NCI-H748 (cell line): ENCODE data around the gene NAA80.

ENCODE experiments used
- DNase-seq: peaks from one replicate; lab custom pipeline; 2025; ENCODE audit not compliant: unreplicated experiment; lab: John Stamatoyannopoulos, UW

The NAA80 gene

DNA sequence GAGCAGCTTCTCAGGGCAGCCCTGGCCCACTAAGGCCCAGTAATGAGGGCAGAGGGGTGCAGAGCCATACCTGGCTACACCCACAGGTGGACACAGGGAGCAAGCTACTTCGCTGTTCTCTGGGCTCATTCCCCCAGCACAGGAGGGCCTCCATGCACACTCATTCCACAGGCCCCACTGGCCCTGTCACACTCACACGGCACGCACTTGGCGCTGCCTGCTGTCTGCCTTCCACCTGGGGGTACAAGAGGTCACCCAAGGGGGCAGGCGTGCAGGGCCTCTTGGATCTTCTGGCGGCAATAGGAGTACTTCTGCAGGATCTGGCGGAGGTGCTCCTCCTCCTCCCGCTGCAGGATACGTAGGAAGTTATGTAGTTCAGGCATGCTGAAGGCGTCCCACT lies 31.1 kb upstream of the NAA80 start:
- DNase-seq: no peak

GRCh38 chr3:50327943-50328691 lies 28.9 kb upstream of the NAA80 start, which contains the start of gene TUSC2:
TSS of gene TUSC2 (minus strand) at chr3:50328223. CDS start at chr3:50328099, 124 bp downstream.
- peak; percentile 96 for DNase-seq

DNA sequence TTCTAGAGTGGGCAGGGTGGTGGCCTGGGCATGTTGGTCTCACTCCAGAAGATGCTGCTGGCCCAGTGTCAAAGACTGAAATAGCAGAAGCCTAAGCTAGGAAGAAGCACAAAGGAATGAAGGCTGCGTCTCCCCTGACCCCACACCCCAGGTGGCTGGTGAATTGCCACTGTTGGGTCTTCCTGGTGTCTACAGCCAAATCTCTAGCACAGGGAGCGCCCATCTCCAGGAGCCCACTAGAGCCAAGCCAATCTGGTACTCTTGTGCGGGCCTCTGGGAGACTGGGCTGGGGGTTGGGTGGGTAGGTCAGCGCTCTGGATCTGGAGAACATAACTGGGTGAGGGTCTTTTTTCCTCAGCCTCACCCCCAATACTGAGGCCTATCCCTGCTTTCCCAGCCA lies 27.9 kb upstream of the NAA80 start:
- no peak for DNase-seq

DNA sequence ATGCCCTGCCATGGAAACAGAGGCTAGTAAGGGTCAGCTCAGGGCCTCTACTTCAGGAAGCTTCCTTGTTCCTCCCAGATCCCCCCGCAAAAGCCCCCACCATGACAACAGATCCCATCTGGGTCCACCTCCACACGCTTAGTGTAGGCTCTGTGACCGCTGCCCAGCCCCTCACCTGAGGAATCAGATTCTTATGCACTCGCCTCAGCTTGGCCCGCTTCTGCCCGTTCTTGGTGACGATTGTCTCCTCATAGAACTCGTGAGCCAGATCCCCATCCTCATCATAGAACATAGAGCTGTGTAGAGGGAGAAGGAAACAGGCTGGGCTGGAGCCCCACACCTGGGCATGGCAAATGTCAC lies 27.0 kb upstream of the NAA80 start:
- DNase-seq: no peak

DNA sequence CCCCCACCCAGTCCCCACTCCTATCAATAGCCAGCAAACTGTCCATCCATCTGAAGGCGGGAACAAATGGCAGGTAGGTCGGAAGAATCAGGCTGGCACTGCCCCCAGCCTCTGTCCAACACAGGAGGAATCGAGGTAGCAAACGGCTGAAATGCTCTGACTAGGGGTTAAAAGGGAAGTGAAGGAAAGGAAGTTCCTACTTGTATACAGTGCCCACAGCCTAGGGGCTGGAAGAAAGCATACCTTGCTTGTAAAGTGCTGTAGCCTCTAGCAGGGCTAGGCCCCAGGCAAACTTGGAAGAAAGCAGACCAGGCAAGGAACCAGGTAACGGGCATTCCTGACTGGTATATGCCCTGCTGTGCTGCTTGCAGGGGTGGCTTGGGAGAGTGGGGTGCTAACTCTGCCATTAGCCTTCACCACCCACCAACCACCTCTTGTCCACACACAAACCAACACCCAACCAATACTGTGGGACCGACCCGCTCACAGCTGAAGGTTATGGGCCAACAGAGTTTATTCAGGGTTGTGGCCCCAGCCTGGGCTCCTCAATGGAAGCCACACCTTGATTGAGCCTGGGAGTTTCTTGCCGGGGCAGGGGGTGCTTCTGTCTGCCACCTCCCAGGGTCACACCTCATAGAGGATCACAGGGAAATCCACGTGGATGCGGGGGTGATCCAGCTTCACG lies 26.4 kb upstream of the NAA80 start:
- no peak for DNase-seq

- DNase-seq: no peak
These were observed 25.9 kb upstream of the NAA80 start for GRCh38 chr3:50325113-50325480.

GRCh38 chr3:50324351-50325112 lies 25.3 kb upstream of the NAA80 start:
- peak; percentile 67 for DNase-seq

- no peak for DNase-seq
These were observed 24.5 kb upstream of the NAA80 start for GRCh38 chr3:50323614-50324199.

GRCh38 chr3:50323092-50323600 lies 23.9 kb upstream of the NAA80 start:
- DNase-seq: no peak

DNA sequence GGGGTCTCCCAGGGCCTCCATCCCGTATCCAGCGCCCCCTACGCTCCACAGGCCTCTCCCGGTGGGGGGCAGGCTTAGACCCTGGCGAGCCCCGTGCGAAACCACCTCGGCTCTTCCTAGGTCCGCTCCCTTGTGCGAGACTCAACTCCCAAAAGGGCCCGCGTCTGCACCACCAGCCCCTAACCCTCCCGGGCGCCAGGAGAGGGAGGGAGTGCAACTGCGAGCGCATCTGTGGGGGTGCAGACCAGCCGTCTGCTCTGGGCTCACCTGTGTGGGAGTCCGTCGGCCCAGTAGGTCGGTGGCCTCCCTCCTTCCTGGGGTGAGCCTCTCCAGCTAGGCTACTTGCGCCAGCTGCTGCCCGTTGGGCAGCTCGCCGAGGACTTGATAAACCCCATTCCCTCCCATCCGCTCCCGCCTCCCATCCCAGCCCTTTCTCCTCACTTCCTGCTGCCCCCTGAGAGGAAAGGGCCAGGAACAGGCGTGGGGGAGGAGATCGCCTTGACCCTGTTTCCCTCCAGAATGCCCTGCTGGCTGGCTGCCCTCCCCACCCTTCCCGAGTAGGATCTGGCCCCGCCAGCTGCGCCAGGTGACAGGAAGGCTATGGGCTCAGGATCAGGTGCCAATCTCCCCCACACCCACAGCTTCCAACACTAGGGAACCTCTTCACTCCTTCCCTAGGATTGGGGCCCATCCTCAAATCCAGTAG lies 23.3 kb upstream of the NAA80 start, which contains the start of gene HYAL2:
Gene HYAL2, minus strand, starts transcription at position 360 of the 706 bp plus-strand sequence. CDS start 2,256 bp downstream, outside the sequence.
- DNase-seq: no peak

DNA sequence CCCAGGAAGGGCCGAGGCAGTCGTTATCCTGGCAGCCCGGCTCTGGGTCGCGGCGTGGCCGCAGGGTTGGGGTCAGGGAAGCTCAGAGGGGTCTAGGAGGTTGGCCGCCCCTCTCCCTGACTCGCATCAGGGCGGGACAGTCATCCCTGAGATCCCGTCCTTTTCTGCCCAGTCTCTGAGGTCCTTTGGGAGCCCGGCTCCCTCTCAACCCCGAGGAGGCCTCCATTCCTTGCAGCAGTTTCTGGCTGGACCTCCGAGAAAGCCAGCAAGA lies 22.8 kb upstream of the NAA80 start:
- no peak for DNase-seq

DNA sequence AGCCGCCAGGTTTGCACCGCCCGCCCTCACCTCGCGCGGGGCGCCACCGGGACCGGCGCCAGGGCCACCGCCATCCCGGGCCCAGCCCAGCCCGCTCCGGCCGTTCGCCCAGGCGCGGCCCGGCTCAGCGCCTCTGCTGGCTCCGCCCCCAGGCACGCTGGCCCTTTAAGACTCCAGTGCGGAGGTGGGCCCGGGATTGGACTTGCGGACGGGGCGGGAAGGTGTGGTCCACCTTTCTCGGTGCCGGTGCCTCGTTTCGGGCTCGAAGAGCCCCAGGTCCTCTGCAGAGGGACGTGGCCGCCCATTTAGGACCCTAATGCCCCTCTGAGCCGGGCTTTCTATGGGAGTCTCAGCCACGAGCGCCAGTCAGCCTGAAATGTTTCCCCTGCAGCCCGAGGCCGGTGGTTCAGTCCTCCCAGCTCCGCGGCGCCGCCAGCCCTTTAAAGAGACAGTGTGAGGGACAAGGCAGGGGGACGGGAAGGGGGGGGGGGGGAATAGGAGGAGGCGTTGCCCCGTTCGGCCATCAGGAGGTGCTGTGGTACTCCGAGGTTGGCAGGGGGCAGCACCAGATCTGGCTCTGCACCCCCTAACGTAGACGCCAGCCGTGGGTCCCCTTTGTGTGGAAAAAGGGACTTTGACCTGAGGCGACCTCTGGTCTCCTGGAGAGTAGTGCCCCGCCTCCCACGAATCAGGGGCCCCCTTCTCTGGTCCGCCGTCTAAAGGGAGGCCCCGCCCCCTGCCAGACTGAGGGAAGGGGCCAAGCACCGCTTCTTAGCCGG lies 22.3 kb upstream of the NAA80 start:
- peak; percentile 86 for DNase-seq

- DNase-seq: peak; percentile 76
These were observed 21.7 kb upstream of the NAA80 start for GRCh38 chr3:50320853-50321335.

DNA sequence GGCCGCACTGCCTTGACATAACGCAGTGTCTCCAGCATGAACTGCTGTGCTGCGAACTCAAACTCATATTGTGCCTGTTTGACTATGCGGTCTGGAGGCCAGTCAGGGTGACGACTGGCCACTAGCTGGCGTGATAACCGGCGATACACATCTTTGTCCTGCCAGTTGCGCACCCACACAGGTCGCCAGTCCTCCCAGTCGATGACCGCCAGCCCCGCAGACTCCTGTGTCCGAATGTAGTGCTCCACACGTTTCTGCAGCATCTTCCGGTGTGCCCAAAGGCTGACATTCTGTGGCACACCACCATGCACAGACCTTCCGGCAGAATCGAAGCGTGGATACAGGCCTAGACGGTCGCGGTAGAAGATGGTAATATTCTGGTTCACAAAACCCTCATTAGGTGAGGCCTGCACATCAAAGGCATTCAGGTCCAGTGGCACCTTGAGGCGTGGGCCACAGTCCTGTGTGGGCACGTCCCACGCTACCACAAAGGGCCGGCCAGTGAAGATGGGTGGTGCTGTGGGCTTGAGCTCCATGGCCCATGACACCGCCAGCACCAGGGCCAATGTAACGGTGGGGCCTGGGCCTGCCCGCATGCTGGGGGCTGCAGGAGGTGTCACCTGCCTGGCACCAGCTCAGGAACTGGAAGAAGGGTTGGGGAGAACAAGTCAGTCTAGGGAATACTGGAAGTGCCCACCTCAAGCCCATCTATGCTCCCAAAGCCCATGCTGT lies 20.9 kb upstream of the NAA80 start:
- no peak for DNase-seq

GRCh38 chr3:50319181-50319893 lies 20.1 kb upstream of the NAA80 start:
- no peak for DNase-seq

DNA sequence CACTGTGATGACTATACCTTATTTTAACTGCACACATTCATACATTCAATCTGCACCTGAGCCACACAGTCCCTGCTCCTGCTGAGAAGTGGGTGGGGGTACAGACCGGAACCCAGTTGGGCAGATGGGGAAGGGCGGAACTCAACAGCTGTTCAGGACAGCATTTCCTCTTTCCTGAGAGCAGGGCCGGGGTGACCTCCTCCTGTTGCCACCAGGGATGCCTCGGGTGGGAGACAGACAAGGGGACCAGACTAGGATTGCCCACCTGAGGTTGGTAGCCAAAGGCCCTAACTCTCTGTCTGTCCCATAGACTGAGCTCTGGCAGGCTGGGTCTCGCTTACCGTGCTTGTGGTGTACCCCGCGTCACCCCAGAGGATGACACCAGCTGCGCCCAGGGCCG lies 19.4 kb upstream of the NAA80 start:
- DNase-seq: no peak

- no peak for DNase-seq
These were observed 19.0 kb upstream of the NAA80 start for GRCh38 chr3:50318163-50318562.

DNA sequence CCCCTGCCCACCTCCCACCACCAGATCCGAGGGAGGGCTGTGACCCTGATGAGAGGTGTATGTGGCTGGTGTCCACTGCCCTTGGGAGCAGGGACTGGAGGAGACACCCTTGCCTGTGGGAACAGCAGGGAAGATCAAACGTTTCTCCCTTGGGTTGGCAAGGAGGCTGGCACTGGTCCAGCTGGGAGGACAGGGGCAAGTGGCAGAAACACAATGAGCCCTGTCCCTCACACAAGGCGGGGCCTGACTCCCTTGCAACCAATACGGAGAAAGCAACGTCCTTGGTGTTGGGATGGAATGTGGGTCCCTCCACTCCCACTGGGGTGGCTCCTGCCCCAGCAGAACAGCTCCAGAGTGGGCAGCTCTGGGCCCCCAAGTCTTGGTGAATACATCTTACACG lies 18.1 kb upstream of the NAA80 start:
- DNase-seq: no peak
